HG03558 (cell line): ENCODE measurements around the gene CSAG1.
"Not testable (repeated sequence)": the region's sequence is repeated elsewhere in the genome, so short reads cannot be mapped to it uniquely, and the experiment has no call there.

Experiments used
- ATAC-seq: cut with Tn5 transposase; IDR thresholded peaks from one replicate; pipeline ENCODE4 v1.9.1; 2021; ENCODE audit warnings: moderate number of reproducible peaks; ENCODE audit not compliant: unreplicated experiment; ENCODE audit errors: extremely low read depth

The CSAG1 gene

GRCh38 chrX:152733261-152733975, at the start of gene CSAG1, which contains the start of gene MAGEA12:
TSS of gene CSAG1 (minus strand) at chrX:152733721. CDS start at chrX:152732460, 1,261 bp downstream.
TSS of gene MAGEA12 (plus strand) at chrX:152733757. CDS start at chrX:152736162, 2,405 bp downstream.
- ATAC-seq = no peak

GRCh38 chrX:152769549-152770289, 36.2 kb upstream of the CSAG1 start, which contains the start of gene MAGEA6:
TSS of gene MAGEA6 (minus strand) at chrX:152769689. CDS start at chrX:152767650, 2,039 bp downstream.
- ATAC-seq = not testable (repeated sequence)

- not testable (repeated sequence) for ATAC-seq
Observed at GRCh38 chrX:152766562-152766961, 33.0 kb upstream of the CSAG1 start.

- not testable (repeated sequence) for ATAC-seq
Observed at GRCh38 chrX:152761582-152761981, 28.1 kb upstream of the CSAG1 start.

GRCh38 chrX:152759544-152759943, 26.0 kb upstream of the CSAG1 start:
- ATAC-seq = not testable (repeated sequence)

- not testable (repeated sequence) for ATAC-seq
Observed at GRCh38 chrX:152758918-152759317, 25.4 kb upstream of the CSAG1 start, which contains the start of gene CSAG3. TSS of gene CSAG3 (plus strand) at chrX:152759218.

- not testable (repeated sequence) for ATAC-seq
Observed at GRCh38 chrX:152754871-152755270, 21.4 kb upstream of the CSAG1 start.

- ATAC-seq = not testable (repeated sequence)
Observed at GRCh38 chrX:152753686-152754650, 20.4 kb upstream of the CSAG1 start, which contains the start of gene MAGEA2. TSS of gene MAGEA2 (minus strand) at chrX:152753842. CDS start at chrX:152751363, 2,479 bp downstream.

- no peak for ATAC-seq
Observed at GRCh38 chrX:152738560-152738959, 5.0 kb upstream of the CSAG1 start.

- ATAC-seq = not testable (repeated sequence)
Observed at GRCh38 chrX:152736528-152736927, 3.0 kb upstream of the CSAG1 start.

- ATAC-seq = no peak
Observed at GRCh38 chrX:152735860-152736511, 2.5 kb upstream of the CSAG1 start.

GRCh38 chrX:152735101-152735500, 1.6 kb upstream of the CSAG1 start:
- ATAC-seq = no peak

- ATAC-seq = not testable (repeated sequence)
Observed at GRCh38 chrX:152734143-152734858, 780 bp upstream of the CSAG1 start.

GRCh38 chrX:152725409-152725808, 8.1 kb downstream of the CSAG1 start:
- ATAC-seq = no peak

- ATAC-seq = not testable (repeated sequence)
Observed at GRCh38 chrX:152713815-152714787, 19.4 kb downstream of the CSAG1 start, which contains the start of gene MAGEA2B. TSS of gene MAGEA2B (plus strand) at chrX:152714628. CDS start at chrX:152717107, 2,479 bp downstream.

GRCh38 chrX:152713195-152713594, 20.3 kb downstream of the CSAG1 start:
- not testable (repeated sequence) for ATAC-seq

- ATAC-seq = not testable (repeated sequence)
Observed at GRCh38 chrX:152709173-152709572, 24.3 kb downstream of the CSAG1 start, which contains the start of gene CSAG2. TSS of gene CSAG2 (minus strand) at chrX:152709273. CDS start at chrX:152709112, 161 bp downstream.
